PC-9 (cell line): Measurements from ENCODE around the gene PAPSS2.

Experiments used
- EZH2 ChIP-seq: fragments of 200-600 bp; sonication (generic); IDR thresholded peaks from 2 replicates; pipeline ENCODE4 v1.8.0; 2017; ENCODE audit warnings: antibody characterized with exemption, low read depth
- TF ChIP-seq, protein P1 (sequence below): fragments of 200-600 bp; sonication (generic); conservative IDR thresholded peaks from 2 replicates; pipeline ENCODE4 v1.6.1; 2017; ENCODE audit warnings: mixed run types, antibody characterized with exemption, mild to moderate bottlenecking, moderate library complexity

DNA sequence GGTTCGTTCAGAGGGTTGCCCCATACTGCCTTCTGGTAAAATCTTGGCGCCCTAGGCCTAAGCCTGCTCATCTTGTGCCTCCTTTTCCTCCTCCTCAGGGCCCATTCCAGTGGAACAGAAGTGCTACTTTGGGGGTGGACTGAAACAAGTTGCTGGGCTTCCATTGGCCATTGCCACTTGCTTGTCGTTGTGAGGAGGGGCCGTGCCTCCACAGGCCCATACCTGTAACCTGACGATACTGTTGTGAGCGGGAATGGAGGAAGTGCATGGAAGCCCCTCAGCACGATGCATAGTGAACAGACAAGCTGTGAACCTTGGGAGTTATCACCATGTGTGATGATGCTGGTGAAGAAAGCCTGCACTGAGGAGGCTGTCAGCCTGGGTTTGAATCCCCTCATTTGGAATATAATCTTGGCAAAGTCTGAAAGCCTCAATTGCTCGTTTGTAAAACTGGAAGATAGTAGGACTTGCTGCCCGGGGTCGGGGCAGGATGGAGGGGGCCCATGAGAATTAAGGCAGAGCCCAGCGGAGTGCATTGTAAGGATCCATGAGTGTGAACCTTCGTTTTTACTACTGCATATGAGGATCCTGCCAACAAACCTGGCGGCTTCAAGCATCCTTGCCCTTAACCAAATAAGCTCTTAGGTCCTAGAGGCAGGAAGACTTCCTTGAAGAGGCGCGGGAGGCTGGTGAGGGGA is 671 bp upstream of the PAPSS2 start:
- TF ChIP-seq, protein P1, sequence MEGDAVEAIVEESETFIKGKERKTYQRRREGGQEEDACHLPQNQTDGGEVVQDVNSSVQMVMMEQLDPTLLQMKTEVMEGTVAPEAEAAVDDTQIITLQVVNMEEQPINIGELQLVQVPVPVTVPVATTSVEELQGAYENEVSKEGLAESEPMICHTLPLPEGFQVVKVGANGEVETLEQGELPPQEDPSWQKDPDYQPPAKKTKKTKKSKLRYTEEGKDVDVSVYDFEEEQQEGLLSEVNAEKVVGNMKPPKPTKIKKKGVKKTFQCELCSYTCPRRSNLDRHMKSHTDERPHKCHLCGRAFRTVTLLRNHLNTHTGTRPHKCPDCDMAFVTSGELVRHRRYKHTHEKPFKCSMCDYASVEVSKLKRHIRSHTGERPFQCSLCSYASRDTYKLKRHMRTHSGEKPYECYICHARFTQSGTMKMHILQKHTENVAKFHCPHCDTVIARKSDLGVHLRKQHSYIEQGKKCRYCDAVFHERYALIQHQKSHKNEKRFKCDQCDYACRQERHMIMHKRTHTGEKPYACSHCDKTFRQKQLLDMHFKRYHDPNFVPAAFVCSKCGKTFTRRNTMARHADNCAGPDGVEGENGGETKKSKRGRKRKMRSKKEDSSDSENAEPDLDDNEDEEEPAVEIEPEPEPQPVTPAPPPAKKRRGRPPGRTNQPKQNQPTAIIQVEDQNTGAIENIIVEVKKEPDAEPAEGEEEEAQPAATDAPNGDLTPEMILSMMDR, result no peak
- TF ChIP-seq EZH2, result no peak
